A549 (cell line): Measurements from ENCODE around the gene KLHL30. TPM values are rescaled to one million over a fixed set of nuclear protein-coding genes. Genes with fewer than 3 reads are reported as not detected.
A peak's percentile ranks its signal among the peaks of the same experiment; 100 is the strongest.

Experiments used
- ATAC-seq, 2 experiments: fragments of 200-7000 bp in 1 of 2; fragments of >200 bp in 1 of 2; cut with Nextera tagmentation in 1 of 2; cut with Tn5 transposase in 1 of 2; 3 replicates each; pipeline versions ENCODE4 v1.8.0 to v1.9.1; 2018 to 2020; ENCODE audit warnings: mild to moderate bottlenecking in 1 of 2, moderate library complexity in 1 of 2
- CTCF ChIA-PET: fragments of 300-600 bp; sonication (Branson Sonifier 250); formaldehyde crosslinking; extraction: SDS; loops from one replicate; lab custom pipeline; 2021; ENCODE audit warnings: antibody characterized with exemption, inconsistent platforms; lab: Yijun Ruan, JAX
- POLR2A ChIA-PET: fragments of 350-600 bp; formaldehyde crosslinking; extraction: SDS; loops from one replicate; lab custom pipeline; 2021; ENCODE audit warnings: antibody characterized with exemption, inconsistent platforms; lab: Yijun Ruan, JAX
- DNase-seq, 2 experiments: peaks; one replicate each; pipeline versions ENCODE4 v3.0.0 to v3.0.0-alpha.2; 2011 to 2016; ENCODE audit warnings: low read depth in 1 of 2, low spot score in 1 of 2
- FAIRE-seq: peaks from 2 replicates; lab custom pipeline; 2011; peaks lifted over from hg19 to GRCh38; lab: Jason Lieb, UNC
- H3K27ac ChIP-seq, 2 experiments: fragments of >200 bp; sonication (Bioruptor Twin); formaldehyde crosslinking; 3 replicates each; pipeline ENCODE4 v1.5.1; 2016 to 2017
- H3K4me1 ChIP-seq: fragments of >200 bp; sonication (Bioruptor Twin); formaldehyde crosslinking; 3 replicates; pipeline ENCODE4 v1.6.1; 2016
- H3K4me2 ChIP-seq: fragments of >200 bp; sonication (Bioruptor Twin); formaldehyde crosslinking; 3 replicates; pipeline ENCODE4 v1.6.1; 2016
- H3K4me3 ChIP-seq: fragments of >200 bp; sonication (Bioruptor Twin); formaldehyde crosslinking; 3 replicates; pipeline ENCODE4 v1.5.1; 2016
- H3K9me3 ChIP-seq: fragments of >200 bp; sonication (Bioruptor Twin); formaldehyde crosslinking; 3 replicates; pipeline ENCODE4 v1.6.1; 2016
- ATOH8 ChIP-seq: fragments of 250-450 bp; sonication (Bioruptor Pico); IDR thresholded peaks from 2 replicates; pipeline ENCODE4 v1.5.0; 2020; ENCODE audit warnings: low read depth, mild to moderate bottlenecking, moderate library complexity
- CHD2 ChIP-seq: fragments of 150-350 bp; IDR thresholded peaks from 2 replicates; pipeline ENCODE4 v1.6.1; 2014; ENCODE audit warnings: low read length; ENCODE audit not compliant: partially characterized antibody
- CTCF ChIP-seq: fragments of >200 bp; sonication (Bioruptor Twin); formaldehyde crosslinking; IDR thresholded peaks from 3 replicates; pipeline ENCODE4 v1.5.1; 2016
- E2F6 ChIP-seq: IDR thresholded peaks from 2 replicates; pipeline ENCODE4 v1.6.1; 2012; ENCODE audit warnings: low read depth, borderline replicate concordance
- EP300 ChIP-seq, 2 experiments: fragments of >200 bp; sonication (Bioruptor Twin); formaldehyde crosslinking; IDR thresholded peaks; 2 replicates in 1 of 2; 3 replicates in 1 of 2; pipeline ENCODE4 v1.6.1; 2016 to 2017
- FOXS1 ChIP-seq: fragments of 250-450 bp; sonication (Bioruptor Pico); IDR thresholded peaks from 2 replicates; pipeline ENCODE4 v1.5.0; 2020; ENCODE audit warnings: mild to moderate bottlenecking, moderate library complexity
- HDAC2 ChIP-seq: fragments of 200-600 bp; sonication (generic); IDR thresholded peaks from 2 replicates; pipeline ENCODE4 v1.6.1; 2016
- HMGXB4 ChIP-seq: fragments of 250-450 bp; sonication (Bioruptor Pico); IDR thresholded peaks from 2 replicates; pipeline ENCODE4 v1.5.0; 2021; ENCODE audit warnings: mild to moderate bottlenecking, moderate library complexity, borderline replicate concordance
- HOXA7 ChIP-seq: fragments of 250-450 bp; sonication (Bioruptor Pico); IDR thresholded peaks from 2 replicates; pipeline ENCODE4 v1.5.0; 2020; ENCODE audit warnings: mild to moderate bottlenecking, moderate library complexity
- HOXB13 ChIP-seq: fragments of 250-450 bp; sonication (Bioruptor Pico); IDR thresholded peaks from 2 replicates; pipeline ENCODE4 v1.5.0; 2020; ENCODE audit warnings: low read depth, mild to moderate bottlenecking, moderate library complexity
- JUNB ChIP-seq: fragments of >200 bp; sonication (Bioruptor Twin); formaldehyde crosslinking; IDR thresholded peaks from 2 replicates; pipeline ENCODE4 v1.6.1; 2016
- KDM1A ChIP-seq: fragments of 200-600 bp; sonication (generic); IDR thresholded peaks from 2 replicates; pipeline ENCODE4 v1.6.1; 2016; ENCODE audit warnings: low read depth, mild to moderate bottlenecking
- KDM5A ChIP-seq: fragments of 200-600 bp; sonication (generic); IDR thresholded peaks from 2 replicates; pipeline ENCODE4 v1.6.1; 2016; ENCODE audit warnings: antibody characterized with exemption, mild to moderate bottlenecking
- MAFK ChIP-seq: fragments of 450-650 bp; IDR thresholded peaks from 2 replicates; pipeline ENCODE4 v1.6.1; 2014; ENCODE audit not compliant: partially characterized antibody
- MAX ChIP-seq: IDR thresholded peaks from 2 replicates; pipeline ENCODE4 v1.6.1; 2012
- NR3C1 ChIP-seq: fragments of >200 bp; sonication (Bioruptor Twin); formaldehyde crosslinking; IDR thresholded peaks from 3 replicates; pipeline ENCODE4 v1.6.1; 2017
- PHF8 ChIP-seq: fragments of 200-600 bp; sonication (generic); IDR thresholded peaks from 2 replicates; pipeline ENCODE4 v1.6.1; 2016; ENCODE audit warnings: low read depth, mild to moderate bottlenecking, antibody characterized with exemption, moderate library complexity, borderline replicate concordance
- POLR2AphosphoS2 ChIP-seq: conservative IDR thresholded peaks from 2 replicates; pipeline ENCODE4 v1.6.1; 2012; ENCODE audit warnings: low read length, improper control_type of control experiment, inconsistent platforms
- RAD21 ChIP-seq, 2 experiments: fragments of >200 bp in 1 of 2; sonication (Bioruptor Twin) in 1 of 2; formaldehyde crosslinking in 1 of 2; IDR thresholded peaks in 1 of 2; conservative IDR thresholded peaks in 1 of 2; 2 replicates in 1 of 2; 3 replicates in 1 of 2; pipeline ENCODE4 v1.6.1; 2012 to 2018; ENCODE audit warnings: inconsistent platforms in 1 of 2
- SMC3 ChIP-seq: fragments of >200 bp; sonication (Bioruptor Twin); formaldehyde crosslinking; IDR thresholded peaks from 3 replicates; pipeline ENCODE4 v1.6.1; 2018; ENCODE audit warnings: inconsistent platforms
- ZC3H11A ChIP-seq: fragments of 450-650 bp; IDR thresholded peaks from 2 replicates; pipeline ENCODE4 v1.6.1; 2014; ENCODE audit warnings: antibody characterized with exemption, mild to moderate bottlenecking
- ZFP36 ChIP-seq: fragments of 450-650 bp; IDR thresholded peaks from 2 replicates; pipeline ENCODE4 v1.6.1; 2014; ENCODE audit warnings: borderline replicate concordance; ENCODE audit not compliant: partially characterized antibody
- ZNF302 ChIP-seq: fragments of 250-450 bp; sonication (Bioruptor Pico); IDR thresholded peaks from 2 replicates; pipeline ENCODE4 v1.9.0; 2021; ENCODE audit warnings: inconsistent platforms, mild to moderate bottlenecking, moderate library complexity
- ZSCAN20 ChIP-seq: fragments of 250-450 bp; sonication (Bioruptor Pico); IDR thresholded peaks from 2 replicates; pipeline ENCODE4 v1.8.0; 2022; ENCODE audit warnings: mild to moderate bottlenecking, moderate library complexity
- WGBS: methylation state at CpG from one replicate; pipeline ENCODE4 v1.1.6; 2017; ENCODE audit errors: missing lambda C conversion rate; 5-methylcytosine and 5-hydroxymethylcytosine counted together
- polyA plus RNA-seq, 4 experiments: library from polyadenylated mRNA; depleted of rRNA in 3 of 4; stranded (reverse); fragments of >200 nt; fragmentation: RNase III in 1 of 4; extraction: RNeasy Plus Mini Kit Qiagen cat#74134 plus additional on column Dnase treatment in 1 of 4; gene quantifications; 2 replicates in 3 of 4; 3 replicates in 1 of 4; pipeline ENCODE4 v1.2.3, GENCODE V29; 2011 to 2017

Gene KLHL30
- polyA plus RNA-seq, 2 of the 4 experiments (the other 2 are of a cell fraction): 0.04 TPM

- 81% methylated on average over 19 of the region's 19 CpGs for WGBS
- no peak overlapping the region for H3K4me3 ChIP-seq
- TF ChIP-seq HMGXB4 (no peak), KDM1A (no peak), HOXB13 (no peak), SMC3 (no peak), JUNB (no peak), HOXA7 (CRISPR knock-in tag) (no peak), EP300 (IDR thresholded peaks at IDR 0.05) (no peak), MAX (no peak), ATOH8 (CRISPR knock-in tag) (no peak), E2F6 (no peak), NR3C1 (no peak), MAFK (no peak)
- no peak overlapping the region for H3K27ac ChIP-seq
- 0 out of 6 replicates have a peak, but pooled peaks of 1 of the 2 experiments have one; percentile 6 for ATAC-seq
- no peak overlapping the region for H3K4me2 ChIP-seq
- no peaks in the 10 kb centered on the region for H3K4me1 ChIP-seq
- POLR2A ChIA-PET: no interaction called here
- no peak for DNase-seq
- FAIRE-seq: no peak
- H3K9me3 ChIP-seq: no peaks in the 10 kb centered on the region
- CTCF ChIA-PET: interaction anchor here (1.1 kb wide), 1 partner anchor 10 kb away, joined by 3 read pairs; no protein-coding TSS in a partner anchor
Observed at GRCh38 chr2:238124488-238125126, 13.9 kb upstream of the KLHL30 start.

GRCh38 chr2:238125127-238125885 lies 13.2 kb upstream of the KLHL30 start:
- FAIRE-seq: no peak
- ATAC-seq: no peak
- no peak for TF ChIP-seq PHF8
- no peak for TF ChIP-seq RAD21 (conservative IDR thresholded peaks at IDR 0.05 in 1 of 2, IDR thresholded peaks at IDR 0.05 in 1 of 2)
- no peak for TF ChIP-seq CHD2
- no peak for TF ChIP-seq ZFP36
- no peak for TF ChIP-seq MAX
- no peak for TF ChIP-seq ZC3H11A
- no peak for TF ChIP-seq HDAC2
- no peak for TF ChIP-seq CTCF
- no peak for TF ChIP-seq KDM5A
- no peak for TF ChIP-seq POLR2AphosphoS2
- TF ChIP-seq ZNF302 (CRISPR knock-in tag): no peak
- TF ChIP-seq ZSCAN20 (CRISPR knock-in tag): no peak
- no peak for TF ChIP-seq JUNB
- no peak for TF ChIP-seq FOXS1 (CRISPR knock-in tag)
- Histone ChIP-seq H3K27ac (no peak overlapping the region), H3K4me2 (no peak overlapping the region), H3K9me3 (no peaks in the 10 kb centered on the region), H3K4me3 (no peak overlapping the region), H3K4me1 (no peaks in the 10 kb centered on the region)
- POLR2A ChIA-PET: no interaction called here
- DNase-seq: no peak
- 79% methylated on average over 15 of the region's 20 CpGs for WGBS
- CTCF ChIA-PET: no interaction called here
